Parathyroid adenoma (tissue), 2 donors: ENCODE data around the gene SOBP.

Experiments used
- H2AFZ ChIP-seq: fragments of 300-600 bp; sonication (generic); one replicate; pipeline ENCODE4 v1.7.0; 2017; ENCODE audit warnings: antibody characterized with exemption, mild to moderate bottlenecking
- H3K27ac ChIP-seq: fragments of 300-600 bp; sonication (generic); one replicate; pipeline ENCODE4 v1.7.0; 2017
- H3K27me3 ChIP-seq: fragments of 300-600 bp; sonication (generic); one replicate; pipeline ENCODE4 v1.7.0; 2017; ENCODE audit warnings: low read length; ENCODE audit not compliant: control insufficient read depth, insufficient read depth
- H3K36me3 ChIP-seq: fragments of 300-600 bp; sonication (generic); one replicate; pipeline ENCODE4 v1.7.0; 2017; ENCODE audit warnings: low read length; ENCODE audit not compliant: control insufficient read depth, insufficient read depth
- H3K4me1 ChIP-seq: fragments of 300-600 bp; sonication (generic); one replicate; pipeline ENCODE4 v1.7.0; 2017; ENCODE audit warnings: control low read depth
- H3K4me2 ChIP-seq: fragments of 300-600 bp; sonication (generic); one replicate; pipeline ENCODE4 v1.7.0; 2017; ENCODE audit warnings: low read length
- H3K4me3 ChIP-seq: fragments of 300-600 bp; sonication (generic); one replicate; pipeline ENCODE4 v1.7.0; 2017; ENCODE audit warnings: low read depth, low read length
- H3K79me2 ChIP-seq: fragments of 300-600 bp; sonication (generic); one replicate; pipeline ENCODE4 v1.7.0; 2017; ENCODE audit warnings: control low read depth
- H3K9ac ChIP-seq: fragments of 300-600 bp; sonication (generic); one replicate; pipeline ENCODE4 v1.7.0; 2017; ENCODE audit warnings: mild to moderate bottlenecking
- H3K9me3 ChIP-seq: fragments of 300-600 bp; sonication (generic); one replicate; pipeline ENCODE4 v1.7.0; 2017; ENCODE audit warnings: low read length; ENCODE audit not compliant: control insufficient read depth
- CTCF ChIP-seq: fragments of 300-600 bp; sonication (generic); IDR thresholded peaks from one replicate; pipeline ENCODE4 v1.7.0; 2017; ENCODE audit warnings: antibody characterized with exemption, mild to moderate bottlenecking
- donor health status: primary hyperparathyroidism.

Gene SOBP

GRCh38 chr6:107561306-107561705 lies 71.4 kb downstream of the SOBP start:
- peaks cover 6% of the 10 kb centered on the region for H3K4me1 ChIP-seq
- TF ChIP-seq CTCF, result no peak
- no peaks in the 10 kb centered on the region for H3K36me3 ChIP-seq
- no peak overlapping the region for H3K9ac ChIP-seq
- H3K27ac ChIP-seq, result no peak overlapping the region
- H3K4me2 ChIP-seq, result no peak overlapping the region
- H3K27me3 ChIP-seq, result no peaks in the 10 kb centered on the region
- no peak overlapping the region for H2AFZ ChIP-seq
- no peak overlapping the region for H3K4me3 ChIP-seq
- peaks cover 22% of the 10 kb centered on the region for H3K79me2 ChIP-seq
- H3K9me3 ChIP-seq, result no peaks in the 10 kb centered on the region

- TF ChIP-seq CTCF, result no peak
- peaks cover 15% of the 10 kb centered on the region for H3K79me2 ChIP-seq
- no peaks in the 10 kb centered on the region for H3K9me3 ChIP-seq
- H3K27ac ChIP-seq, result no peak overlapping the region
- no peaks in the 10 kb centered on the region for H3K27me3 ChIP-seq
- H2AFZ ChIP-seq, result no peak overlapping the region
- no peak overlapping the region for H3K4me2 ChIP-seq
- peaks cover 6% of the 10 kb centered on the region for H3K4me1 ChIP-seq
- no peaks in the 10 kb centered on the region for H3K36me3 ChIP-seq
- no peak overlapping the region for H3K4me3 ChIP-seq
- H3K9ac ChIP-seq, result no peak overlapping the region
These were observed 74.0 kb downstream of the SOBP start for GRCh38 chr6:107563694-107564588.

GRCh38 chr6:107564589-107564951 lies 74.7 kb downstream of the SOBP start:
- H3K4me2 ChIP-seq, result no peak overlapping the region
- H3K9ac ChIP-seq, result no peak overlapping the region
- no peak overlapping the region for H3K4me3 ChIP-seq
- TF ChIP-seq CTCF, result no peak
- no peak overlapping the region for H2AFZ ChIP-seq
- H3K9me3 ChIP-seq, result no peaks in the 10 kb centered on the region
- peaks cover 6% of the 10 kb centered on the region for H3K4me1 ChIP-seq
- no peaks in the 10 kb centered on the region for H3K27me3 ChIP-seq
- peaks cover 15% of the 10 kb centered on the region for H3K79me2 ChIP-seq
- no peak overlapping the region for H3K27ac ChIP-seq
- H3K36me3 ChIP-seq, result no peaks in the 10 kb centered on the region

GRCh38 chr6:107565165-107565723 lies 75.3 kb downstream of the SOBP start:
- no peaks in the 10 kb centered on the region for H3K9me3 ChIP-seq
- no peak overlapping the region for H2AFZ ChIP-seq
- no peak overlapping the region for H3K9ac ChIP-seq
- no peaks in the 10 kb centered on the region for H3K36me3 ChIP-seq
- H3K4me1 ChIP-seq, result peaks cover 6% of the 10 kb centered on the region
- no peaks in the 10 kb centered on the region for H3K27me3 ChIP-seq
- H3K4me2 ChIP-seq, result no peak overlapping the region
- H3K4me3 ChIP-seq, result no peak overlapping the region
- peaks cover 15% of the 10 kb centered on the region for H3K79me2 ChIP-seq
- no peak overlapping the region for H3K27ac ChIP-seq
- TF ChIP-seq CTCF, result no peak

GRCh38 chr6:107567643-107568042 lies 77.7 kb downstream of the SOBP start:
- no peaks in the 10 kb centered on the region for H3K9me3 ChIP-seq

More at GRCh38 chr6:107567643-107568042, 77.7 kb downstream of the SOBP start:
- H3K4me1 ChIP-seq, result peaks cover 4% of the 10 kb centered on the region
- H3K27me3 ChIP-seq, result no peaks in the 10 kb centered on the region
- H3K4me2 ChIP-seq, result no peak overlapping the region
- H3K4me3 ChIP-seq, result no peak overlapping the region
- no peak for TF ChIP-seq CTCF
- H3K36me3 ChIP-seq, result no peaks in the 10 kb centered on the region
- no peak overlapping the region for H2AFZ ChIP-seq
- no peak overlapping the region for H3K9ac ChIP-seq
- no peak overlapping the region for H3K27ac ChIP-seq
- peaks cover 23% of the 10 kb centered on the region for H3K79me2 ChIP-seq
